ENCODE results near the gene TSHZ2.
"Not testable (repeated sequence)": the region's sequence is repeated elsewhere in the genome, so short reads cannot be mapped to it uniquely, and the experiment has no call there.

TSHZ2 gene

DNA sequence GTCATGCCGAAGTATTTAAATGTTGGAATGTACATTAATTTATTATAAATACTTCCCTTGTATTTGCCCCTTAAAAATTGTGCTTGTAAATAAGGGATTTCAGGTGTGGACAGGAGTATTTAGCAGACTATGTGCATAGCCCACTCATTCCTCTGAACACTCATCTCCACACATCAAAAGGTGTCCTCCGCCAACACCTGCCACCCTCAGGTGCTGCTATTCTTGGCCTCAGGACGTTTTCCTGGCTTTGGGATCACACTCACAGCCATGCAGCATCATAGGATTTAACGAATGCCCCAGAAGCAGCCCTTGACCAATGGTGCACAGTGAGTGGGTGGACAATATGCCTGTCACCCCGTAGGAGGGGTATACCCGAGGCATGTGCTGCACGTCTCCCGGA lies 390.6 kb downstream of the TSHZ2 start:
- DNase-seq, result no peak

GRCh38 chr20:53364646-53365045 lies 392.5 kb downstream of the TSHZ2 start:
- no peak for DNase-seq

DNA sequence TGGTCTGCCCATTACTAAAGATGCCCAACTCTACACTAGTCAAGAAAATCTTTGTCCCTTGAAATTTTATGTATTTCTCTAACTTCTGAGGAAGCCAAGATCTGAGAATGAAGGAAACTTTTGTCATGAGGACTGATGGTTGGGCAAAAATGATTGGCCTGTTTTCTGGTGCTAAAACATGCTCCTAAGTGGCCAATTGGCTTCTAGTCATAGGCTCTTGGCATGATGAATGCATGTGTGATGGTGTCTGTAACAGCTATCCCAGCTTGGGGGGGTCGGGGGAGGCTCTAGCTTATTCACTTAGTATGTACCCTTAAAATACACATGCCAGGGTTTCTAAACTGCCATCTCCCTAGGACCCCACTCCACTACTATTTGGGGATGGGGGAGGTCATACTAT lies 392.9 kb downstream of the TSHZ2 start:
- DNase-seq, result no peak

- DNase-seq, result no peak
Observed at GRCh38 chr20:53365539-53366075, 393.4 kb downstream of the TSHZ2 start.

DNA sequence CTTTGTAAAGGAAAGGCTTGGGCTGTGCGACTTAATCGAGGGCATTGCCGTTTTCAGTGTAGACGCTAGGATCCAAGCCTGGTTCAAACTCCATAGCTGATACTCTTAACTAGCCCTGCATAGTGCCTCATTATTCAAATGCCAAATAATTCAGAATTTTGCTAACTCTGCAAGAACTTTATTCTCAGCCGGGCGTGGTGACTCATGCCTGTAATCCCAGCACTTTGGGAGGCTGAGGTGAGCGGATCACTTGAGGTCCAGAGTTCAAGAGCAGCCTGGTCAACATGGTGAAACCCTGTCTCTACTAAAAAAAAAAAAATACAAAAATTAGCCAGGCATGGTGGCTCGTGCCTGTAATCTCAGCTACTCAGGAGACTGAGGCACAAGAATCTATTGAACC lies 394.8 kb downstream of the TSHZ2 start:
- not testable (repeated sequence) for DNase-seq

DNA sequence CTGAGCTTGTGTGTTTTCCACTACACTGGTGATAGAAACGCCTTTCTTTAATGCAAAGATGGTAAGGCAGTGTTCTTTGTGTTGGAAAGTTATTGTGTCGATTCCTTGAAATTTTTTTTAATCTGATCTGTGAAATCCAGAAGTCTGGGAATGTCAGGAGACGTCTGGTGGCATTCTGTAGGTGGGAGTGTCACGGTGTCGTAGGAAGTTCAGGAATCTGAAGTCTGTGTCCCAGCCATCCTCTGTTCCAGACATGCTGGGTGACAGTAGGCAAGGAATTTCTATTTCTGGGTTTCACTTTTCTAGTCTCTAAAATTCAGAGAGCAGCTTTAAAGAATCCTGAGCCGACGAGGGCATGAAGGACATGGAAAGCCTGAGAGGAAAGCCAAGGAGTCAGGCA lies 397.7 kb downstream of the TSHZ2 start:
- no peak for DNase-seq

GRCh38 chr20:53370345-53370961 lies 398.3 kb downstream of the TSHZ2 start:
- DNase-seq, result no peak

GRCh38 chr20:53371216-53371615 lies 399.1 kb downstream of the TSHZ2 start:
- no peak for DNase-seq

DNA sequence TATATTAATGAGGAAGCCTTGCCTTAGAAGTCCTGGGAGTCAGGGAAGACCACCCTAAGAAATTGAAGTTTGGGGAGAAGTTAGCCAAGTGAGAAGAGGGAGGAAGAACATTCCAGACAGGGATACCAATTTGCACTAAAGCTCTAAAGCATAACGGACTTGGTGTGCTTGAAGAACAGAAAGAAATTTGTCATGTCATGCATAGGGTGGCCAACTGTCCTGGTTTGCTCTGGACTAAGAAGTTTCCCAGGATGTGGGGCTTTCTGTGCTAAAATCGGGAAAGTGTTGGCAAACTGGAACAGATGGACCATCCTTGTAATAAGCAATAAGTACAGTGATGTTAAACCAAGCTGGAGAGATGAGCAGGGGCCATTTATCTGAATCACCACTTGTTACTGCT lies 403.9 kb downstream of the TSHZ2 start:
- DNase-seq, result no peak

DNA sequence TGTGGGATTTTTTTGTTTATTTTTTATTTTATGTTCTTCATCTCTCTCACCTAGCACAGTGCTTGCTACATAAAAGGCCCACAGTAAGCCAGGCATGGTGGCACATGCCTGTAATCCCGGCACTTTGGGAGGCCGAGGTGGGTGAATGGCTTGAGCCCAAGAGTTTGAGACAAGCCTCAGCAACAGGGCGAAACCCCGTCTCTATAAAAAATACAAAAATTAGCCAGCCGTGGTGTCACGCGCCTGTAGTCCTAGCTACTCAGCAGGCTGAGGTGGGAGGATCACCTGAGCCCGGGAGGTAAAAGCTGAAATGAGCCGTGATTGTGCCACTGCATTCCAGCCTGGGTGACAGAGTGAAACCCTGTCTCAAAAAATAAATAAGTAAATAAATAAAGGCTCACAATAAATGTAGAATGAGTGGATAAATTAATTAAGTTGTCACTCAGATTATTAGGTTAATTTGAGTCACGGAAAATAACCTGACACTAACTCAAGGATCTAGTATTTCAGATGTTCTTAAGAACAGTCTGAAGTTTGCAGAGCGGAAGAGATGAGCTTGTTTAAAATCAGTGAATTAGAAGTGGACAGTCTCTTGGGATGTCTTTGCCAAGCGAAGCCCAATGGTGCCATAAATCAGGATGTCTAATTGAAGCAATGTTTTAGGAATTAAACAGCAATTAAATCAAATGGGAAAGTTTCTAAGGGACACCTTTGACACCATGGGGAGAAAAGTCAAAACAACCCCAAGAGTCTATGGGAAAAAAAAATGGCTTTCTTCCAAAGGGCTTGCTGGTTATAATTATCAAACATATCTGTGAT lies 407.1 kb downstream of the TSHZ2 start:
- DNase-seq, result no peak

DNA sequence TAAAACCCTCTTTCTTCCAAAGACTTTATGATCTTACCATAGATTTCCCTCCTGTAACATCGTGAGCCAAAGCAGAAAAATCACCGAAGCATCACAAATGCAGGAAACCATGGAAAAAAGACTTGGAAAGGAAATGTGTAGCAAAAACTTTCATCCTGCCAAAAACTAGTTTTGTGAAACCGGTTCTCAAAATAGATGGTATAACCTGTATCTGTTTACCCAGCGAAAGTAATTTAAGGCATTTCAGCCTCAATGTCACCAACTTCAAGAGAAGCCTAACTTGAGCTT lies 407.6 kb downstream of the TSHZ2 start:
- DNase-seq, result no peak

- DNase-seq, result no peak
Observed at GRCh38 chr20:53381568-53382262, 409.6 kb downstream of the TSHZ2 start.

DNA sequence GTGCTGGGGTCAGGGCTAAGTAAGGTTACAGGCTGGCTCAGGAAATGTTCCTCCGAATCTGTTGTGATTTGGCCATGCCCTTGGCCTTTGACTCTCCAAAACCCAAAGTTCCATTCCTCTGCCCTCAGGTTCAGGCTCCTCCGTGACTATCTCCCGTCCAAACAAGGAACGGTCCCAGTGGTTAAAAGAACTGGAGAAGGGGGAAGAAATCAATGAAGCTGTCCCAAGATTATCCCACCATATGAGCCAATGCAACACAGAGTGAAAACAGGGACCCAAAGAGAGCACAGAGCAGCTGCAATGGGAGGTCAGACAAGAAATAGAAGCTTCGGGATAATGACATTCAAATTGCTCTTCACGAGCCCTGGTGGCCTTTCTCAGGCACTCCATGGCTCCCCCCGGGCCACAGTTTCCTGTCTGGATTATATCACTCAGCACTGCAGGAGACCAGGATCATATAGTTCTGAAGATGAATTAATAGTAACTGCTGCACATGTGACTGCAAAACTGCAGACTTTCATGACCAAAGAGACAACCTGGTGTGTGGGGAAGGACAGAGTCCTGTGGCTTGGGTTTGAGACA lies 410.2 kb downstream of the TSHZ2 start:
- no peak for DNase-seq

DNA sequence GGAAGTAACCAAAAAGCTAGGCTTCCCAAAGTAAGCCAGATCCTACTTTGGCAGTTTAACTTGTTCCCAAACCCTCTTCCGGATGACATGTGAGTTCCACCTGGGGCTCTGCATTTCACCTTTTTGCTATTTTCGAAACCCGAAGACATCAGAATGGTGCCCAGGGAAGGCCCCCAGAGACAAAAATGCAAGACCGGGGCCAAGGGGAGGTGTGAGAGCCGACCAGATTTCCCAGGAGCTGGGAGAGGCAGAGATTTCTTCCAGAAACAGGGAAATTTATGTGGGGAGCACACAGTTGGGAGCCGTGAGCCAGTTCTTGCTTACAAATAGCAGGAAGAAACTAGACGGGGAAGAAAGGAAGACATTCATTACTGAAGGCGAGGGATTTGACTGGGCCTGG lies 411.8 kb downstream of the TSHZ2 start:
- DNase-seq, result no peak

DNA sequence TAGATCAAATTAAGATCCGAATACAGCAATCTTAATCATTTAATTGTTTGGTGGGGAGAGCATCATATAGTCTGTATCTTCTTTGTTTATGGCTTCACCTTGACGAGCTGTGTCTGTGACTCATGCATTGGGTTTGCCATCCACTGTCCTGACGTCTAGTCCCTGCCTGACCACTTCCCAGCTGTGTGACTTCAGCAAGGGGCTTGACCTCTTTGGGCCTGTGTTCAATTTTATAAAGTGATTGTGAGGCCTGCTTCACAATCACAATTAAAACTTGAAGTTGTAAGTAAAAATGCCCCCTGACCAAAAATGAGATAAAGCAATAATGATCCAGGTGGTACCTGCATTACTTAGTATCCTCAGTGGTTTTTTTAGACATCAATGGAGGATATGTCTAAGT lies 412.2 kb downstream of the TSHZ2 start:
- DNase-seq, result no peak

DNA sequence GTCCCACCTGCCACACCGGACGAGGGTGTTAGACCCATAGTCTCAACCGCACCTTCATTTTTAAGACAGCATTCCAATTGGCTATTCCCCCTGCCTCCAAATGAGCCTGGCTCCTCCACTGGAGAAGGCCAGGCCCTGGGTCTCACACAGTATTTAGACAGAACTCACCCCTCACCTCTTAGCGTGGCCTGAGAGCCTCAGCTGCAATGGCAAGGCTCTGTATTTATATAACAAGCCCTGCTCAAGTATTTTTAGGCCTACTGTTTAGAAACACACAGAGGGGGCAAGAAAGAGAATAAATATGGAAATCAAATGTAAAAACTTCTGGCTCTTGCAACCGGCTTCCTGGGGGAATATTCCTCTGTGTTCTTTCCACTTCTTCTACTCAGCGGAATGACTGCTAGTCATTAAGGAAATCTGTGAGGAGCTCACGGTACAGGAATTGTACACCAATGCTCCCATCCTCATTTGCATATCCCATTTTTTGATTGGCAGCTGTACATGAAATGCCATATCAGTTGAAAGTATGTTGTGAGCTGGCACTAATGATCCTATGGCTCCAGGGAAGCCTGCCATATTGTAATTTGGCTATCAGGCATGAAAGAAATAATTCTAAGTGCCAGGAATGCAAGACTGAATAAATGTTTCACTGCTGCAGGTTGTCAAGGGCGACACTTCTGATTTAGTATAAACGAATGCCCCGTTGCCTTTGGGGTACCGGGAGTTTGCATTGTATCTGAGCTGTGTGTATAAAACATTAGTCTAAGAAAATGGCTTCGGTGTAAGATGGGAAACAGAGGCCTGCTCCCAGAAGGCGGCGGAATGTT lies 414.0 kb downstream of the TSHZ2 start:
- no peak for DNase-seq

GRCh38 chr20:53387983-53388675 lies 416.0 kb downstream of the TSHZ2 start:
- DNase-seq, result peak; percentile 34

DNA sequence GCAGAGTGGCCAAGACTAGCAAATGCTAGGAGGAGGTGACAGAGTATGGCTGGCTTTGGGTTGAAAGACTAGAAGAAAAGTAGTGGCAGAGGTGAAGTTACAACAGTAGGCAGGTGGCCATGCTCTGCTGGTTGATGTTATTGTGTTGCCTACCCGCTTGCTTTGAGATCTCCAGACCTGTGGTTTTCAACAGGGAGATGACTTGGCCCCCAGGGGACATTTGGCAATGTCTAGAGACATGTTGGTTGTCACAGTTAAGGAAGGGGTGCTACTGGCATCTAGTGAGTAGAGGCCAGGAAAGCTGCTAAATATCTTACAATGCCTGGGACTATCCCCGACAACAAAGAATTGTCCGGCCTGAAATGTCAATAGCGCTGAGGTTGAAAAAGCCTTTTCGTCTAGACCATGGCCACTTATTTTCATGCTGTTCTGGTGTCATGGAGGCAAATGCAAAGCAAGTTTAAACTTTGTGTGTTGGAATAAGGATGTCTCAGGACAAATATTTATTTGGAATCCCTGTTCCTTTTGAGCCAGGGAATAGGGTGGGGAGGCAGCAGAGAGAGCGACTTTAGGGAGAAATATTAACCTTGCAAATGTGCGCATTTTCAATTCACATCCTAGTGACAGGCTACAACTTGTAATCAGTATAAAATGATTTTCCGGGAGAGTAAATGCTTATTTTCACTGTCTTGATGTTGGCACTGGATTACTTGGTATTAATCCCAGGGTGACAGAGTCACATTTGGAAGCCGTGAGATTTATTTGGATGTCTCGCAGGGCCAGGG lies 417.6 kb downstream of the TSHZ2 start:
- DNase-seq, result no peak

DNA sequence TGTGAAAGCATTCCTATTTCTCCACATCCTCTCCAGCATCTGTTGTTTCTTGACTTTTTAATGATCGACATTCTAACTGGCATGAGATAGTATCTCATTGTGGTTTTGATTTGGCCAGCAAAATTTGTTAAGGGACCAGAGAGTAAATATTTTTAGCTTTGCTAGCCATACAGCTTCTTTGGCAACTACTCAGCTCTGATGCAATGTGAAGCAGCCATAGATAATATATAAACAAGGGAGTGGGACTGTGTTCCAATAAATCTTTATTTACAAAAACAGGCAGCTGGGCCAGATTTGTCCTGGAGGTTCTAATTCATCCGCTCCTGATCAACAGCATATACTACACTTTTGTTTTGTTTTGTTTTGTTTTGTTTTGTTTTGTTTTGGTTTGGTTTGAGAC lies 418.6 kb downstream of the TSHZ2 start:
- no peak for DNase-seq

- no peak for DNase-seq
Observed at GRCh38 chr20:53394433-53394832, 422.3 kb downstream of the TSHZ2 start.

- no peak for DNase-seq
Observed at GRCh38 chr20:53395188-53395923, 423.2 kb downstream of the TSHZ2 start.

All from CD4-positive, alpha-beta T cell treated with Interleukin-21 for 1 hour (primary cell).